ENCODE data around the gene SUGCT. TPM values are rescaled to one million over a fixed set of nuclear protein-coding genes. Genes with fewer than 3 reads are reported as not detected.

The SUGCT gene
- total and polyA plus RNA-seq, 2 of the 8 experiments (the other 6 are each of a cell fraction or from before 2014, with no cell fraction given): 2.8 to 5.4 TPM

- Histone ChIP-seq H4K20me1 (replicated peaks in 1 of 2; ENCODE audit: control insufficient read depth in 1 of 2, insufficient read depth in 2 of 2, low read length in 2 of 2) (no peaks in the 10 kb centered on the region), H3K79me1 (ENCODE audit: low read depth, low read length) (no peaks in the 10 kb centered on the region), H2BK20ac (ENCODE audit: low read length) (no peak overlapping the region), H3K23me2 (ENCODE audit: low read depth, low read length) (no peaks in the 10 kb centered on the region), H4K8ac (ENCODE audit: extremely low read depth, insufficient read depth, low read length) (no peak overlapping the region), H3K4me3 (ENCODE audit: extremely low read depth in 1 of 4, insufficient read depth in 2 of 4, low read depth in 3 of 4, low read length in 4 of 4) (no peak overlapping the region), H3K9me3 (ENCODE audit: insufficient read depth in 2 of 2, low read depth in 1 of 2, low read length in 1 of 2) (peaks cover 0 to 2% of the 10 kb centered on the region in 2 experiments; a peak in 1 of 4 replicates), H3K36me3 (ENCODE audit: control insufficient read depth in 2 of 4, insufficient read depth in 4 of 4, low read length in 3 of 4) (no peaks in the 10 kb centered on the region), H3K14ac (ENCODE audit: insufficient read length) (no peak overlapping the region), H2BK12ac (ENCODE audit: low read depth, low read length) (no peak overlapping the region), H3K18ac (ENCODE audit: extremely low read depth, low read length) (no peak overlapping the region), H3K9ac (replicated peaks in 1 of 4; ENCODE audit: extremely low read depth in 1 of 4, low read depth in 3 of 4, low read length in 3 of 4) (no peak overlapping the region), H2BK15ac (ENCODE audit: low read length) (no peak overlapping the region), H3K27ac (ENCODE audit: low read depth, low read length) (no peak overlapping the region), H2BK120ac (replicated peaks; ENCODE audit: low read depth, low read length) (no peak overlapping the region), H4K91ac (replicated peaks; ENCODE audit: insufficient read length, low read length) (no peak overlapping the region), H3K79me2 (ENCODE audit: control insufficient read depth in 1 of 2, insufficient read depth in 2 of 2, low read length in 2 of 2) (no peaks in the 10 kb centered on the region), H3K56ac (replicated peaks; ENCODE audit: insufficient read length, low read depth, low read length) (no peak overlapping the region), H3K4me1 (replicated peaks in 1 of 4; ENCODE audit: control insufficient read depth in 3 of 4, insufficient read depth in 4 of 4, low read length in 3 of 4) (no peaks in the 10 kb centered on the region), H2AK5ac (ENCODE audit: low read depth, low read length) (no peak overlapping the region), H3K23ac (ENCODE audit: insufficient read length) (no peak overlapping the region), H4K5ac (ENCODE audit: insufficient read length, low read depth, low read length) (no peak overlapping the region), H2AFZ (ENCODE audit: low read length) (no peak overlapping the region), H3K27me3 (replicated peaks in 1 of 4; ENCODE audit: control insufficient read depth in 3 of 4, extremely low read depth in 1 of 4, insufficient read depth in 3 of 4, low read length in 3 of 4) (no peaks in the 10 kb centered on the region), H3K4ac (replicated peaks; ENCODE audit: insufficient read length, low read depth, low read length) (no peak overlapping the region), H3K4me2 (ENCODE audit: insufficient read depth in 1 of 2, low read depth in 2 of 2, low read length in 2 of 2) (no peak overlapping the region), H2BK5ac (ENCODE audit: low read depth, low read length) (no peak overlapping the region)
- DNase-seq (ENCODE audit: low read depth in 1 of 2, low spot score in 2 of 2): no peak
- no peak for FAIRE-seq
- TF ChIP-seq POLR2AphosphoS5 (IDR thresholded peaks at IDR 0.05; ENCODE audit: low read depth, low read length) (no peak), KDM1A (IDR thresholded peaks at IDR 0.05; ENCODE audit: borderline replicate concordance, low read length) (no peak), E2F6 (IDR thresholded peaks at IDR 0.05) (no peak), EGR1 (IDR thresholded peaks at IDR 0.05; ENCODE audit: borderline replicate concordance, low read depth, low read length) (no peak)
- ChIA-PET CTCF (ENCODE audit: partially characterized antibody) (interaction anchor here (1.1 kb wide), 1 partner anchor 52 kb away, joined by 3 read pairs; no protein-coding TSS in a partner anchor), POLR2A (ENCODE audit: partially characterized antibody) (no interaction called here)
Observed at GRCh38 chr7:40733114-40733513, 598.3 kb downstream of the SUGCT start.
